ENCODE data around the gene UPF3A.

The UPF3A gene

DNA sequence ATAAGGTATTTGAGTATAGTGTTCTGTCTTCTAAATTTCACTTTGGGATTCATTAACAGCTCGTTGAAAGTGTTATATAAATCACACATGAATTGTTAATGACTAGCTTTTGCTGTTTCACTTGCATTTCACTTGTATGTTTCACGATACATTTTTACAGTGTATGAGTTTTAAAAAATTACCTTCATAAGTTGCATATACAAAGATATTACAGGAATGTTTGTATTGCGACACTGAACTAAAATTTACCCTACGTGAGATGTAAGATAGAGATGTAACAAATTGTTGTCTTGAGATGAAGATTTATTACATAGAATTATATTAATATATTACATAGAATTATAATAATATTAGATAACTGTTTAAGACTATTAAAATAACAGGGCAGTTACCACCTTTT is 45.2 kb upstream of the UPF3A start:
- TF ChIP-seq OSR1 (CRISPR knock-in tag; IDR thresholded peaks at IDR 0.05), result no peak
- no peak for TF ChIP-seq TOX (CRISPR knock-in tag; IDR thresholded peaks at IDR 0.05; ENCODE audit: borderline replicate concordance)
- no peak for TF ChIP-seq CSDC2 (CRISPR knock-in tag; IDR thresholded peaks at IDR 0.05)
- TF ChIP-seq ISL1 (CRISPR knock-in tag; IDR thresholded peaks at IDR 0.05), result no peak
- no peak for TF ChIP-seq ESRRG (CRISPR knock-in tag; IDR thresholded peaks at IDR 0.05)
- TF ChIP-seq, protein P1, sequence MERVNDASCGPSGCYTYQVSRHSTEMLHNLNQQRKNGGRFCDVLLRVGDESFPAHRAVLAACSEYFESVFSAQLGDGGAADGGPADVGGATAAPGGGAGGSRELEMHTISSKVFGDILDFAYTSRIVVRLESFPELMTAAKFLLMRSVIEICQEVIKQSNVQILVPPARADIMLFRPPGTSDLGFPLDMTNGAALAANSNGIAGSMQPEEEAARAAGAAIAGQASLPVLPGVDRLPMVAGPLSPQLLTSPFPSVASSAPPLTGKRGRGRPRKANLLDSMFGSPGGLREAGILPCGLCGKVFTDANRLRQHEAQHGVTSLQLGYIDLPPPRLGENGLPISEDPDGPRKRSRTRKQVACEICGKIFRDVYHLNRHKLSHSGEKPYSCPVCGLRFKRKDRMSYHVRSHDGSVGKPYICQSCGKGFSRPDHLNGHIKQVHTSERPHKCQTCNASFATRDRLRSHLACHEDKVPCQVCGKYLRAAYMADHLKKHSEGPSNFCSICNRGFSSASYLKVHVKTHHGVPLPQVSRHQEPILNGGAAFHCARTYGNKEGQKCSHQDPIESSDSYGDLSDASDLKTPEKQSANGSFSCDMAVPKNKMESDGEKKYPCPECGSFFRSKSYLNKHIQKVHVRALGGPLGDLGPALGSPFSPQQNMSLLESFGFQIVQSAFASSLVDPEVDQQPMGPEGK (CRISPR knock-in tag; IDR thresholded peaks at IDR 0.05; ENCODE audit: borderline replicate concordance), result no peak
- no peak for TF ChIP-seq ZFP3 (CRISPR knock-in tag; IDR thresholded peaks at IDR 0.05)
- ATAC-seq, result no peak

- TF ChIP-seq RARB (CRISPR knock-in tag; IDR thresholded peaks at IDR 0.05) (no peak), SNAI2 (CRISPR knock-in tag; IDR thresholded peaks at IDR 0.05) (no peak), ZNF8 (CRISPR knock-in tag; IDR thresholded peaks at IDR 0.05) (no peak), GLIS3 (CRISPR knock-in tag; IDR thresholded peaks at IDR 0.05) (no peak), POU6F1 (CRISPR knock-in tag; IDR thresholded peaks at IDR 0.05; ENCODE audit: borderline replicate concordance, low read depth) (no peak), ARNTL (CRISPR knock-in tag; IDR thresholded peaks at IDR 0.05; ENCODE audit: borderline replicate concordance, low read depth) (no peak), TSHZ2 (CRISPR knock-in tag; IDR thresholded peaks at IDR 0.05) (no peak)
- TF ChIP-seq, protein P2, sequence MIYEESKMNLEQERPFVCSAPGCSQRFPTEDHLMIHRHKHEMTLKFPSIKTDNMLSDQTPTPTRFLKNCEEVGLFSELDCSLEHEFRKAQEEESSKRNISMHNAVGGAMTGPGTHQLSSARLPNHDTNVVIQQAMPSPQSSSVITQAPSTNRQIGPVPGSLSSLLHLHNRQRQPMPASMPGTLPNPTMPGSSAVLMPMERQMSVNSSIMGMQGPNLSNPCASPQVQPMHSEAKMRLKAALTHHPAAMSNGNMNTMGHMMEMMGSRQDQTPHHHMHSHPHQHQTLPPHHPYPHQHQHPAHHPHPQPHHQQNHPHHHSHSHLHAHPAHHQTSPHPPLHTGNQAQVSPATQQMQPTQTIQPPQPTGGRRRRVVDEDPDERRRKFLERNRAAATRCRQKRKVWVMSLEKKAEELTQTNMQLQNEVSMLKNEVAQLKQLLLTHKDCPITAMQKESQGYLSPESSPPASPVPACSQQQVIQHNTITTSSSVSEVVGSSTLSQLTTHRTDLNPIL (CRISPR knock-in tag; IDR thresholded peaks at IDR 0.05; ENCODE audit: low read depth), result no peak
Observed at GRCh38 chr13:114237415-114238112, 43.8 kb upstream of the UPF3A start.

DNA sequence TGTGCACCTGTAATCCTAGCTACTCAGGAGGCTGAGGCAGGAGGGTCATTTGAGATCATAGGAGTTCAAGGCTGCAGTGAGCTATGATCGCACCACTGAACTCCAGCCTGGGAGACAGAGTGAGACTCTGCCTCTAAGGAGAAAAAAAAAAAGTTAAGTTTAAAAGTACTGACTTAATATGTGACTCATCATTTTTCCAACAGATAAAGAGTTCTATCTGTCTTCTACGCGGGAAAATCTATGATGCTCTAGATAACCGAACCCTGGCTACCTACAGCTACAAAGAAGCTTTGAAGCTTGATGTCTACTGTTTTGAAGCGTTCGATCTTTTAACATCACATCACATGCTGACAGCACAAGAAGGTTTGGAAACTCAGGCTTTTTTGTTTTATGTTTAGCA is 39.5 kb upstream of the UPF3A start:
- no peak for ATAC-seq
- TF ChIP-seq RARB (CRISPR knock-in tag; IDR thresholded peaks at IDR 0.05) (no peak), BACH2 (CRISPR knock-in tag; IDR thresholded peaks at IDR 0.05; ENCODE audit: borderline replicate concordance) (no peak), SNAI2 (CRISPR knock-in tag; IDR thresholded peaks at IDR 0.05) (no peak), ARNTL (CRISPR knock-in tag; IDR thresholded peaks at IDR 0.05; ENCODE audit: borderline replicate concordance, low read depth) (no peak), POU6F1 (CRISPR knock-in tag; IDR thresholded peaks at IDR 0.05; ENCODE audit: borderline replicate concordance, low read depth) (no peak), ZNF70 (CRISPR knock-in tag; IDR thresholded peaks at IDR 0.05) (no peak), ZFP30 (CRISPR knock-in tag; IDR thresholded peaks at IDR 0.05) (no peak), PPARA (CRISPR knock-in tag; IDR thresholded peaks at IDR 0.05; ENCODE audit: borderline replicate concordance) (no peak), ZNF8 (CRISPR knock-in tag; IDR thresholded peaks at IDR 0.05) (no peak), TSHZ2 (CRISPR knock-in tag; IDR thresholded peaks at IDR 0.05) (no peak)
- TF ChIP-seq, protein P3, sequence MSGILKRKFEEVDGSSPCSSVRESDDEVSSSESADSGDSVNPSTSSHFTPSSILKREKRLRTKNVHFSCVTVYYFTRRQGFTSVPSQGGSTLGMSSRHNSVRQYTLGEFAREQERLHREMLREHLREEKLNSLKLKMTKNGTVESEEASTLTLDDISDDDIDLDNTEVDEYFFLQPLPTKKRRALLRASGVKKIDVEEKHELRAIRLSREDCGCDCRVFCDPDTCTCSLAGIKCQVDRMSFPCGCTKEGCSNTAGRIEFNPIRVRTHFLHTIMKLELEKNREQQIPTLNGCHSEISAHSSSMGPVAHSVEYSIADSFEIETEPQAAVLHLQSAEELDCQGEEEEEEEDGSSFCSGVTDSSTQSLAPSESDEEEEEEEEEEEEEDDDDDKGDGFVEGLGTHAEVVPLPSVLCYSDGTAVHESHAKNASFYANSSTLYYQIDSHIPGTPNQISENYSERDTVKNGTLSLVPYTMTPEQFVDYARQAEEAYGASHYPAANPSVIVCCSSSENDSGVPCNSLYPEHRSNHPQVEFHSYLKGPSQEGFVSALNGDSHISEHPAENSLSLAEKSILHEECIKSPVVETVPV (CRISPR knock-in tag; IDR thresholded peaks at IDR 0.05), result no peak

More at GRCh38 chr13:114237415-114238112, 43.8 kb upstream of the UPF3A start:
- ATAC-seq, result no peak

Measured in SK-N-SH treated with all-trans-retinoic acid at 6 μM for 48 hours (cell line).